GM12878 (cell line): ENCODE measurements around the gene LARGE1. TPM values are rescaled to one million over a fixed set of nuclear protein-coding genes. Genes with fewer than 3 reads are reported as not detected.

ENCODE experiments used
- ATAC-seq: fragments of 200-7000 bp; cut with Tn5 transposase; 3 replicates; pipeline ENCODE4 v1.9.1; 2020; ENCODE audit warnings: mild to moderate bottlenecking, moderate library complexity
- BruUV-seq: library from RNA; stranded (reverse); fragments of 400-500 nt; replicated peaks from 2 replicates; lab custom pipeline; 2021; lab: Mats Ljungman, UMichigan
- CTCF ChIA-PET: fragments of 300-600 bp; sonication (Branson Sonifier 250); formaldehyde crosslinking; extraction: SDS; loops from one replicate; lab custom pipeline; 2021; ENCODE audit warnings: inconsistent platforms; lab: Yijun Ruan, JAX
- POLR2A ChIA-PET: fragments of 350-600 bp; formaldehyde crosslinking; extraction: SDS; loops from one replicate; lab custom pipeline; 2021; ENCODE audit warnings: inconsistent platforms; lab: Charles Lee
- RAD21 ChIA-PET: fragments of 300-600 bp; sonication (Branson Sonifier 250); formaldehyde crosslinking; loops from one replicate; lab custom pipeline; 2023; ENCODE audit warnings: antibody characterized with exemption; ENCODE audit not compliant: unreplicated experiment; lab: Charles Lee
- SMC1A ChIA-PET: fragments of 300-600 bp; sonication (Branson Sonifier 250); formaldehyde crosslinking; loops from one replicate; lab custom pipeline; 2023; ENCODE audit not compliant: unreplicated experiment, uncharacterized antibody; lab: Charles Lee
- DNase-seq: peaks from one replicate; pipeline ENCODE4 v3.0.0-alpha.2; 2011; ENCODE audit warnings: low read depth, low spot score
- FAIRE-seq: peaks from 3 replicates; lab custom pipeline; 2011; peaks lifted over from hg19 to GRCh38; lab: Jason Lieb, UNC
- H2AFZ ChIP-seq: 2 replicates; pipeline ENCODE4 v1.6.0; 2011; ENCODE audit warnings: low read depth, low read length, control low read depth; ENCODE audit not compliant: control insufficient read depth
- H3K27ac ChIP-seq: 2 replicates; pipeline ENCODE4 v1.5.1; 2011; ENCODE audit warnings: control low read depth; ENCODE audit not compliant: control insufficient read depth, insufficient read depth
- H3K27me3 ChIP-seq, 2 experiments: replicated peaks in 1 of 2; 2 replicates each; pipeline versions ENCODE4 v1.6.0 to v1.6.1; 2011; ENCODE audit warnings: low read length in 1 of 2; ENCODE audit not compliant: control insufficient read depth in 2 of 2, insufficient read depth in 2 of 2
- H3K36me3 ChIP-seq, 2 experiments: 2 replicates each; pipeline ENCODE4 v1.5.1; 2011; ENCODE audit warnings: low read length in 1 of 2; ENCODE audit not compliant: control insufficient read depth in 2 of 2, insufficient read depth in 2 of 2
- H3K4me1 ChIP-seq: 2 replicates; pipeline ENCODE4 v1.6.1; 2011; ENCODE audit warnings: mild to moderate bottlenecking, low read length, moderate library complexity, mixed read lengths; ENCODE audit not compliant: control insufficient read depth, insufficient read depth
- H3K4me2 ChIP-seq: 2 replicates; pipeline ENCODE4 v1.6.0; 2011; ENCODE audit warnings: control low read depth; ENCODE audit not compliant: control insufficient read depth, insufficient read depth
- H3K4me3 ChIP-seq: fragments of 200-600 bp; sonication (generic); 2 replicates; pipeline ENCODE4 v1.5.1; 2016
- H3K79me2 ChIP-seq: 2 replicates; pipeline ENCODE4 v1.6.0; 2011; ENCODE audit warnings: low read length; ENCODE audit not compliant: control insufficient read depth, insufficient read depth
- H3K9ac ChIP-seq: 2 replicates; pipeline ENCODE4 v1.8.0; 2011; ENCODE audit warnings: low read length, control low read depth, mixed read lengths; ENCODE audit not compliant: control insufficient read depth, insufficient read depth
- H3K9me3 ChIP-seq: replicated peaks from 3 replicates; pipeline ENCODE4 v1.5.1; 2011; ENCODE audit warnings: mild to moderate bottlenecking, low read length; ENCODE audit not compliant: control insufficient read depth, insufficient read depth
- H4K20me1 ChIP-seq: 2 replicates; pipeline ENCODE4 v1.6.0; 2011; ENCODE audit not compliant: control insufficient read depth, insufficient read depth
- BRCA1 ChIP-seq: IDR thresholded peaks from 2 replicates; pipeline ENCODE4 v1.6.1; 2011; ENCODE audit warnings: low read depth, low read length, improper control_type of control experiment
- E2F4 ChIP-seq: IDR thresholded peaks from 2 replicates; pipeline ENCODE4 v1.6.1; 2012; ENCODE audit warnings: low read depth, low read length, improper control_type of control experiment
- E4F1 ChIP-seq: fragments of 450-650 bp; IDR thresholded peaks from 2 replicates; pipeline ENCODE4 v1.6.1; 2018; ENCODE audit warnings: borderline replicate concordance, mild to moderate bottlenecking; ENCODE audit not compliant: partially characterized antibody
- FOXM1 ChIP-seq: IDR thresholded peaks from 2 replicates; pipeline ENCODE4 v1.6.1; 2012; ENCODE audit warnings: low read depth, mild to moderate bottlenecking, inconsistent platforms, low read length, moderate library complexity
- HCFC1 ChIP-seq: fragments of 150-350 bp; IDR thresholded peaks from 2 replicates; pipeline ENCODE4 v1.6.1; 2014; ENCODE audit warnings: low read length
- IKZF2 ChIP-seq, 2 experiments: fragments of 450-650 bp; IDR thresholded peaks; 2 replicates each; pipeline ENCODE4 v1.6.1; 2017; ENCODE audit warnings: mild to moderate bottlenecking in 2 of 2, moderate library complexity in 2 of 2
- MTA2 ChIP-seq: fragments of 450-650 bp; IDR thresholded peaks from 2 replicates; pipeline ENCODE4 v1.6.1; 2016; ENCODE audit warnings: low read depth, mild to moderate bottlenecking, moderate library complexity
- MXI1 ChIP-seq: fragments of 150-350 bp; IDR thresholded peaks from 2 replicates; pipeline ENCODE4 v1.6.1; 2011; ENCODE audit warnings: low read depth, mild to moderate bottlenecking, inconsistent platforms, low read length, improper control_type of control experiment
- NR2F1 ChIP-seq: fragments of 450-650 bp; conservative IDR thresholded peaks from 2 replicates; pipeline ENCODE4 v1.6.1; 2017; ENCODE audit warnings: mild to moderate bottlenecking
- RBBP5 ChIP-seq: fragments of 200-600 bp; sonication (generic); conservative IDR thresholded peaks from 2 replicates; pipeline ENCODE4 v1.6.1; 2016
- RELB ChIP-seq: fragments of 450-650 bp; IDR thresholded peaks from 2 replicates; pipeline ENCODE4 v1.6.1; 2017; ENCODE audit warnings: low read depth, mild to moderate bottlenecking, moderate library complexity
- RUNX3 ChIP-seq: IDR thresholded peaks from 2 replicates; pipeline ENCODE4 v1.6.1; 2012; ENCODE audit warnings: low read length, inconsistent platforms
- STAT1 ChIP-seq: fragments of 450-650 bp; conservative IDR thresholded peaks from 2 replicates; pipeline ENCODE4 v1.6.1; 2014; ENCODE audit warnings: antibody characterized with exemption, mild to moderate bottlenecking
- SUZ12 ChIP-seq: fragments of 200-600 bp; sonication (generic); IDR thresholded peaks from one replicate; pipeline ENCODE4 v1.6.1; 2018; ENCODE audit warnings: antibody characterized with exemption, mild to moderate bottlenecking; ENCODE audit not compliant: unreplicated experiment
- TCF3 ChIP-seq: IDR thresholded peaks from 2 replicates; pipeline ENCODE4 v1.6.1; 2012; ENCODE audit warnings: low read depth, mild to moderate bottlenecking, low read length, borderline replicate concordance; ENCODE audit not compliant: insufficient read depth
- ZNF217 ChIP-seq: fragments of 450-650 bp; IDR thresholded peaks from 2 replicates; pipeline ENCODE4 v1.6.1; 2017; ENCODE audit warnings: antibody characterized with exemption, mild to moderate bottlenecking
- ZNF687 ChIP-seq: fragments of 450-650 bp; IDR thresholded peaks from 2 replicates; pipeline ENCODE4 v1.6.1; 2017; ENCODE audit warnings: mild to moderate bottlenecking, moderate library complexity
- WGBS: methylation state at CpG from one replicate; pipeline ENCODE4 v1.1.6; 2016; ENCODE audit warnings: low lambda C conversion rate; ENCODE audit not compliant: insufficient replicate concordance, insufficient coverage; ENCODE audit errors: missing lambda C conversion rate; 5-methylcytosine and 5-hydroxymethylcytosine counted together
- in situ Hi-C: fragments of 300-500 bp; cut with MboI; formaldehyde crosslinking; loops from 9 replicates; pipeline ENCODE4 v1.14.3; 2018; ENCODE audit warnings: mixed read lengths
- intact Hi-C: fragments of 100-400 bp; cut with micrococcal nuclease; formaldehyde crosslinking; loops from one replicate; pipeline ENCODE4 v1.14.2; 2022; ENCODE audit not compliant: unreplicated experiment
- polyA plus RNA-seq, 11 experiments: library from polyadenylated mRNA; depleted of rRNA in 4 of 11; unstranded in 6 of 11; stranded (reverse) in 5 of 11; fragments of >200 nt; fragmentation: Nextera tagmentation in 4 of 11; fragmentation: Illumina TruSeq in 1 of 11; extraction: Ambion mirVana in 4 of 11; extraction: Trizol in 1 of 11; gene quantifications; 1 replicate in 1 of 11; 2 replicates in 10 of 11; pipeline versions ENCODE4 v1.2.1 to v1.2.3, GENCODE V29; 2011 to 2016; ENCODE audit warnings: inconsistent platforms in 2 of 11, missing spikeins in 2 of 11, low read depth in 1 of 11
- total RNA-seq, 4 experiments: library from RNA; depleted of rRNA in 3 of 4; stranded (reverse); fragments of >200 nt in 3 of 4; fragmentation: Illumina TruSeq in 1 of 4; extraction: Trizol in 1 of 4; gene quantifications; 2 replicates each; pipeline versions ENCODE4 v1.2.1 to v1.2.3, GENCODE V29; 2013 to 2021

Gene LARGE1
- total and polyA plus RNA-seq, 10 of the 15 experiments (the other 5 are each of a cell fraction or from before 2014, with no cell fraction given) = 3.2 to 41.4 (median 17.3) TPM

- POLR2A ChIA-PET = no interaction called here
- no peak overlapping the region for H3K27ac ChIP-seq
- no peak for FAIRE-seq
- RAD21 ChIA-PET = interaction anchor here (1.6 kb wide), 1 partner anchor 39 kb away, joined by 3 read pairs; no protein-coding TSS in a partner anchor
- H3K9ac ChIP-seq = no peak overlapping the region
- H2AFZ ChIP-seq = no peak overlapping the region
- 96% methylated on average over 6 of the region's 6 CpGs for WGBS
- ATAC-seq = no peak
- H4K20me1 ChIP-seq = no peaks in the 10 kb centered on the region
- peaks cover 5% of the 10 kb centered on the region for H3K4me1 ChIP-seq
- SMC1A ChIA-PET = interaction anchor here (1.3 kb wide), 1 partner anchor 15 kb away, joined by 4 read pairs; no protein-coding TSS in a partner anchor
- intact Hi-C loops (no loop called here), in situ Hi-C loops (no loop called here)
- H3K9me3 ChIP-seq = no peaks in the 10 kb centered on the region
- DNase-seq = no peak
- CTCF ChIA-PET = interaction anchor here (1.4 kb wide), 1 partner anchor 9 kb away, joined by 4 read pairs; no protein-coding TSS in a partner anchor
- peaks cover 2% of the 10 kb centered on the region for H3K79me2 ChIP-seq
- no peaks in the 10 kb centered on the region for H3K36me3 ChIP-seq
- no TSS peak for BruUV-seq
- H3K4me2 ChIP-seq = no peak overlapping the region
- H3K27me3 ChIP-seq = no peaks in the 10 kb centered on the region
- no peak overlapping the region for H3K4me3 ChIP-seq
- no peak for TF ChIP-seq STAT1
- no peak for TF ChIP-seq RELB
- no peak for TF ChIP-seq ZNF217
- TF ChIP-seq SUZ12 = no peak
- no peak for TF ChIP-seq RUNX3
- TF ChIP-seq FOXM1 = no peak
- TF ChIP-seq RBBP5 = no peak
- TF ChIP-seq IKZF2 (IDR thresholded peaks at IDR 0.05) = no peak
- TF ChIP-seq MXI1 = no peak
- TF ChIP-seq MTA2 = no peak
- no peak for TF ChIP-seq HCFC1
- no peak for TF ChIP-seq TCF3
- TF ChIP-seq E4F1 = no peak
- TF ChIP-seq NR2F1 = no peak
- no peak for TF ChIP-seq ZNF687
- TF ChIP-seq E2F4 = no peak
- no peak for TF ChIP-seq BRCA1
These were observed 45.0 kb downstream of the LARGE1 start for GRCh38 chr22:33875316-33875715.
